COLO668 (cell line): ENCODE data around the gene SNRPD2.
"Not testable (repeated sequence)": the region's sequence is repeated elsewhere in the genome, so short reads cannot be mapped to it uniquely, and the experiment has no call there.

Experiments
- DNase-seq: peaks from one replicate; lab custom pipeline; 2025; ENCODE audit not compliant: unreplicated experiment; lab: John Stamatoyannopoulos, UW

SNRPD2 gene

GRCh38 chr19:45705115-45705514 lies 13.4 kb upstream of the SNRPD2 start:
- no peak for DNase-seq

DNA sequence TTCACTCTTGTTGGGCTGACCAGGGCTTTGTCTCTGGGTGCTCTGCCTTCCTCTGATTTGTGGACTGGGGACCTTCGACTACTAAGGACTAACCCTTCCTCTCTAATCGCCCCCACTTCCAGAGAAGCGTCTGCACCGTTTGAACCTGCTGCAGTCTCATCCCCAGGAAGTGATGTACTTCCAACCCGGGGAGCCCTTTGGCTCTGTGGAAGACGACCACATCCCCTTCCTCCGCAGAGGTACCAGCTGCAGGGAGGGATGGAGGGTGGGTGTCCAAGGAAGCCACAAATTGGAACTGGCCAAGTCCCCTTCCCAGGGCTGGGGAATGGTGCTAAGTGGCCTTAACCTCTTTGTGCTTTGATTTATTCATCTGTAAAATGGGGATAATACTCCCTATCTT lies 9.9 kb upstream of the SNRPD2 start:
- no peak for DNase-seq

GRCh38 chr19:45693106-45693788 lies 1.5 kb upstream of the SNRPD2 start:
- DNase-seq = peak; percentile 82

- peak; percentile 100 for DNase-seq
These were observed 693 bp upstream of the SNRPD2 start, which contains the start of gene QPCTL for GRCh38 chr19:45692187-45693105. TSS of gene QPCTL (plus strand) at chr19:45692666. CDS start at chr19:45692704, 38 bp downstream.

- no peak for DNase-seq
These were observed 4.2 kb downstream of the SNRPD2 start for GRCh38 chr19:45687599-45687998.

- DNase-seq = not testable (repeated sequence)
These were observed 6.7 kb downstream of the SNRPD2 start for GRCh38 chr19:45685045-45685444.

DNA sequence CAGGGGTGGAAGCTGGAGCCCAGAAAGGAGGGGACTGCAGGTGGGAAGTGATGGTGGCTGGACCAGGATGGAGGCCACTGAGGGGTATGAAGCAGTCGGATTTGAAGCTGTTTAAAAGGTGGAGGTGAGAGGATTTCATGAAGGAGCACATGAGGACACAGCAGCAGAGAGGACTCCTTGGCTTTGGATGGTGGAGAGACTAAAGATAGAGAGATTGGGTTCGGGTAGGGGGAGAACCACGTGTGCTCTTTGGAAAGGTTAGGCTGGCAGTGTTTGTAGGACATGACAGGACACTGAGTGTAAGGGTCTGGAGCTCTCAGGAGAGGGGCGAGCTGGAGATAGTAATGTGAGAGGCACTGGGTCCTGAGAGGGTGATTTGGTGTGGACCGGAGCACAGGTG lies 8.8 kb downstream of the SNRPD2 start:
- DNase-seq = no peak

GRCh38 chr19:45682117-45682516 lies 9.6 kb downstream of the SNRPD2 start:
- no peak for DNase-seq

DNA sequence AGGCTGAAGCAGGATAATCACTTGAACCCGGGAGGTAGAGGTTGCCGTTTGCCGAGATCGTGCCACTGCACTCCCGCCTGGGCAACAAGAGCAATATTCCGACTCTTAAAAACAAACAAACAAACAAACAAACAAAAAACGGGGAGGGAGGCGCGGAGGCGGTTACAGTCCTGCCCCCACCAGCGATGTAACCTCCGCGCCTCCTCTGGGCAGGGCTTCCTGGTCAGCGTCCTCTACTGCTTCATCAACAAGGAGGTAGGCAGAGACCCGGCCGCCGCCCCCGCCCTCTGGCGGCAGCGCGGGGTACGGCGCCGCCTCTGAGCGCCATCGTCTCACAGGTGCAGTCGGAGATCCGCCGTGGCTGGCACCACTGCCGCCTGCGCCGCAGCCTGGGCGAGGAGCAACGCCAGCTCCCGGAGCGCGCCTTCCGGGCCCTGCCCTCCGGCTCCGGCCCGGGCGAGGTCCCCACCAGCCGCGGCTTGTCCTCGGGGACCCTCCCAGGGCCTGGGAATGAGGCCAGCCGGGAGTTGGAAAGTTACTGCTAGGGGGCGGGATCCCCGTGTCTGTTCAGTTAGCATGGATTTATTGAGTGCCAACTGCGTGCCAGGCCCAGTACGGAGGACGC lies 10.2 kb downstream of the SNRPD2 start:
- DNase-seq = peak; percentile 86

- peak; percentile 19 for DNase-seq
These were observed 14.2 kb downstream of the SNRPD2 start for GRCh38 chr19:45677351-45678230.

GRCh38 chr19:45676851-45677263 lies 14.9 kb downstream of the SNRPD2 start:
- no peak for DNase-seq

- peak; percentile 8 for DNase-seq
These were observed 16.8 kb downstream of the SNRPD2 start for GRCh38 chr19:45674946-45675345.

DNA sequence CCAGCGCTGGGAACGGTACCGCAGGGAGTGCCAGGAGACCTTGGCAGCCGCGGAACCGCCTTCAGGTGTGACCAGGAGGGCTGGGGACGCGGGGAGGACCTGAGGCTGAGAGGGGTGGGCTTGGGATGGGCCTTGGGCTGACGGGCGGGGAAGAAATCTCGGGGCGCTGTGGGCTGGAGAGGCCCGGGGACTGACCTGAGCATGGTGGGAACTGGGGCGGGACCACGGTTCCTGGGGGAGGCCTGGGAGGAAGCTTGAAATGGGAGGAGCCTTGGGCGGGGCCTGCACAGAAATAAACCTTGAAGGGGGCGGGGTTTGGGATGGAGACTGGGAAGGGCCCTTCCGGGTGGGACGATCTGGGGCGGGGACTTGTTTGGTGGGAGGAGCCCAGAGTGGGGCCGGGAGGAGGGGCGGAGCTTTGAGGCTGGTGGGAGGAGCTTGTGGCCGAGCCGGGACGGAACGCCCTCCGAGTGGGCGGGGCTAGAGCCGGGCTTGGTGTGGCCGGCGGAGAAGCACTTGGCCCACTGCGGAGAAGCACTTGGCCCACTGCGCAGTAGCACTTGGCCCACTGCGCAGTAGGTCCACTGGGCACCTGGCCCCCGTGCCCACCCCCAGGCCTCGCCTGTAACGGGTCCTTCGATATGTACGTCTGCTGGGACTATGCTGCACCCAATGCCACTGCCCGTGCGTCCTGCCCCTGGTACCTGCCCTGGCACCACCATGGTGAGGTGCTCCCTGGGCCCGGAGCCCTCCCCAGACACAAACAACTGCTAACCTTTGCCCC lies 20.9 kb downstream of the SNRPD2 start:
- DNase-seq = peak; percentile 21

DNA sequence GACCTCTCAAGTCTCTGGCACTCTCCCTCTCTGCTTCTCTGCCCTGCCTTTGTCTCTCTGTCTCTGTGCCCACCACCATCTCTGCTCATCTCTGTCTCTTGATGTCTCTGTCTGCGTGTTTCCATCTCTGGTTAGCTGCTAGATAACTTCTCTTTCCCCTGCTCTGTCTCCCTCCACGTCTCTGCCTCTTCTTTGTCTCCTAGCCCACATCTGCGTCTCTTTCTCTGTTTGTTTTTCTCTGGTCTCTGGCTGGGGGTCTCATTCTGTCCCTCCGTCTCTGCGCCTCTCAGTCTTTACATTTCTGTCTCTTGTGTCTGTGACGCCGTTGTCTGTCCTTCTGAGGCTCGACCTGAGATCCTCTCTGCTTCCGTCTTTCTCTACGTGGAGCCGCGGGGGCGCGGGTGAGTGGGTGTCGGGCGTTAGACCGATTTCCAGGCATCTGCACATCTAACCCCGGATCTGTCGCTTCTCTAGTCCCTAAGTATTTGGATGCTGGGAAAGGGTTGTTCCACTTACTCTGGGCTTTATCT lies 23.3 kb downstream of the SNRPD2 start:
- peak; percentile 52 for DNase-seq

DNA sequence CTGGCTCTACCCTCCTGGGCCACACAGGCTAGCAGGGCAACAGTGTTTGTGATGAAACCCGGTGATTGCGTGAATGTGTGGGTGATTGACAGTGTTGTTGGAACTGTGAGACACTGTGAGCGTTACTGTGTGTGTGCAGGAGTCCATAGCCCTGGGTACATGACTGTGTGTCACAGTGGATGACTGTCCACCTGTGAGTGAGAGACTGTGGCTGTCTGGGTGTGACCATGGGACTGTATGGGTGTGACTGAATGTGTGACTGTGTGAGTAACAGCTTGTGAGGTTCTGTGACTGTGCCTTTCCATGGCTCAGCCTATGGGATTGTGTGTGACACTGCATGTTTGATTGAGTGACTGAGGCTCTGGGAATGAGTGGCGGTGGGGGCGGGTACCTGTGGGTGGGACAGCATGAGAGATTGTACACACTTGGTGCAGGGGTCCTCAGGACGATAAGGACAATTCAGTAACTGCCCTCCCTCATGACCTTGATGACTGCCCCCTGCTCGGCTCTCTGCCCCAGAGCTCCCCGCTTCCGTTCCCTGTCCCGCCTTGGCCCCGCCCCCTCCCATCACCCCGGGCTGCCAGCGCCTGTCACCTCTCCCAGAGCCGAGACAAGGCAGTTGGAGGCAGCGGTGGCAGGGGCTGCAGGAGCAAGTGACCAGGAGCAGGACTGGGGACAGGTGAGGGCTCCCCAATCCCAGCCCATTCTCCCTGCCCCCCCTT lies 24.0 kb downstream of the SNRPD2 start, which contains the start of gene GIPR:
Gene GIPR (plus strand): TSS at position 602 of the 722 bp plus-strand sequence. CDS start 1,300 bp downstream, outside the sequence.
- DNase-seq = peak; percentile 75

DNA sequence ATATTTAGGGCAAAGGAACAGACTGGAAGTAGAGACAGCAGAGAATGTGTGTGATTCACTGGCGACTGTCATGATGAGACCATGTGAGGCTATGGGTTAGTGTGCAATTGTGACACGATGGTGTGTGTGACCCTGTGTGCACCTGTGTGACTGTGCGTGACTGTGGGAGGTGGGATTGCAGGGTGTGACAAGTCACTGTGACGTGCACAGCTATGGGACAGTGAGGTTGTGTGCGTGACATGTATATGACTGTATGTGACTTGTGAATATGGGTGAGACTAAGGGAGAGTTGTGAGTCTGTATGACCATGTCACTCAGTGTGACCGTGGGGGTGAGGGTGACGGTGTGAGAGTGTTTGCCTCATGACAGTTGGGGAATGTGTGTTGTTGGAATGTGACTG lies 27.2 kb downstream of the SNRPD2 start:
- DNase-seq = no peak

DNA sequence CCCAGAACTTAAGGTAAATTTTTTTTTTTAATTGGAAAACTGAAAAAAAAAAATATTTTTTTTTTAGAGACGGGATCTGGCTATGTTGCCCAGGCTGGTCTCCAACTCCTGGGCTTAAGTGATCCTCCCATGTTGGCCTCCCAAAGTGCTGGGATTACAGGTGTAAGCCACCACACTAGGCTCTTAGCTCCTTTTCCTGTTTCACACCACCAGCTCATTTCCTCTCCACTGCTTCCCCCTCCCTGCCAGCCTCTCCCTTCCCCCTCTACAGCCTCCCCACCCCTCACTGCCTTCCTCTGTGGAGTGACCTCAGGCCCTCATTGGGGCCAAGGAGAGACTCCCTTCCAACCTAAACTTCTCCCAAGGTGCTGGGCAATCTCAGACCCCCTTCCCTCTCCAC lies 28.0 kb downstream of the SNRPD2 start:
- DNase-seq = no peak

DNA sequence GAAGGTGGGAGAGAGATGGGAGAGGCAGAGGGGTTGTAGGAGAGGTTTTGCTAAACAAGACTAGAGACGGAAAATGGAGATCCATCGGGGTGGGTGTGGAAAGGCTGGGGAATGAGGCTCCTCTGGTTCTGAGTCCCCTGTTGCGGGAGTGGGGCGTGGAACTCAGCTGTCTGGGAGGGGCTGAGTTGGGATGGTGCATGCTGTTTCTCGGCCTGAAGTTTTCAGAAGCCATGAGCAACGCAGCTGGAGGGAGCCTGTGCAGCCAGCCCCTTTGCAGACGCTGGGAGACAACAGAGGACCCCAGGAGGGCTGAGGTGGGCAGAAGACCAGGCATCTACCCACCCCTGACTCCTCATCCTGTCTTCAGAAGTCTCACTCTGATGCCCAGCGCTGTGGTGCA lies 31.1 kb downstream of the SNRPD2 start:
- no peak for DNase-seq
